Epidermal melanocyte (primary cell): ENCODE data around the gene LSM10.
A peak's percentile ranks its signal among the peaks of the same experiment; 100 is the strongest.

Experiments
- DNase-seq: peaks from one replicate; pipeline ENCODE4 v3.0.0; 2011; ENCODE audit warnings: low spot score; ENCODE audit not compliant: insufficient read length

LSM10 gene

DNA sequence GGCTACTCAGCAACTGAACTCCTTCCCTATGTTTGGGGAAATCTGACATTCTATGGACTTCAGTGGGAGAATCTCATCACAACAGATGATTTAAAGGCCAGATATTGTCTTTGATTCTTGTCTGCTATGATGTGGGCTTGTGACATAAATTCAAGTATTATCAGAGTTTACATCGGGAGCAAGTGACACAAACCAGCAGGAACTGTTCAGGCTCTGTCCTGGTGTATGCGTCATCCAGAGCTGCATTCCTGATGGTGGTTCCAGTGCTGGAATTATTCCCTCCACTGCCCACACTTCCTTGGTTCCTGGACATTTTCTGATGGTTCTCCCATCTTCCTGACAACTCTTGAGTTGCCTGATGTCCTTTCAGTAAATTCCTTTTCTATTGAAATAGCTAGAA is 10.8 kb upstream of the LSM10 start:
- DNase-seq: no peak

DNA sequence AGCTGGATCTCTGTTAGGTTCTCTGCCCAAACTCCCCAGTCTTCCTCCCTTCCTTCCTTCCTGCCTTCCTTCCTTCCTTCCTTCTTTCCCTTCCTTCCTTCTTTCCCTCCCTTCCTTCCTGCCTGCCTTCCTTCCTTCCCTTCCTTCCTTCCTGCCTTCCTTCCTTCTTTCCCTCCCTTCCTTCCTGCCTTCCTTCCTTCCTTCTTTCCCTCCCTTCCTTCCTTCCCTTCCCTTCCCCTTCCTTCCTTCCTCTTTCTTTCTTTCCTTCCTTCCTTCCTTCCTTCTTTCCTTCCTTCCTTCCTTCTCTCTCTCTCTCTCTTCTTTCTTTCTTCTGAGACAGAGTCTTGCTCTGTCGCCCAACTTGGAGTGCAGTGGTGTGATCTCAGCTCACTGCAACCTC is 8.7 kb upstream of the LSM10 start:
- DNase-seq: no peak

DNA sequence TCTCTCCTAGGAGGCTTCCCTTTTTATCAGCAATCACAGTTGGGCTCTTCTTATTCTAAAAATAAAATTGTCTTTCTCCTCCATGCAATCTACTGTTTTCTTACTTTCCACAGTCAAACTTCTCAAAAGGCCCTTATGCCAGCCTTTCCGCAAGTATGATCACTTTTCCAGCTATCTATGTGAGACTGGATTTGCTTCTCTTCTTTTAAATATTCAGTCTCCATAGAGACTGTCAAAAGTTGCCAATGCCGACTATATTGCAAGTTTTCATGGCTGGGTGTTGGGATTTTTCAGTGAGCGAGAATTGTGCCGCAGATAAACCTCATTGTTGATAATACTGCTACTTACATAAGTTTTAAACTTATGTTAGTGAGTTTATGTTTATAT is 4.8 kb upstream of the LSM10 start:
- no peak for DNase-seq

DNA sequence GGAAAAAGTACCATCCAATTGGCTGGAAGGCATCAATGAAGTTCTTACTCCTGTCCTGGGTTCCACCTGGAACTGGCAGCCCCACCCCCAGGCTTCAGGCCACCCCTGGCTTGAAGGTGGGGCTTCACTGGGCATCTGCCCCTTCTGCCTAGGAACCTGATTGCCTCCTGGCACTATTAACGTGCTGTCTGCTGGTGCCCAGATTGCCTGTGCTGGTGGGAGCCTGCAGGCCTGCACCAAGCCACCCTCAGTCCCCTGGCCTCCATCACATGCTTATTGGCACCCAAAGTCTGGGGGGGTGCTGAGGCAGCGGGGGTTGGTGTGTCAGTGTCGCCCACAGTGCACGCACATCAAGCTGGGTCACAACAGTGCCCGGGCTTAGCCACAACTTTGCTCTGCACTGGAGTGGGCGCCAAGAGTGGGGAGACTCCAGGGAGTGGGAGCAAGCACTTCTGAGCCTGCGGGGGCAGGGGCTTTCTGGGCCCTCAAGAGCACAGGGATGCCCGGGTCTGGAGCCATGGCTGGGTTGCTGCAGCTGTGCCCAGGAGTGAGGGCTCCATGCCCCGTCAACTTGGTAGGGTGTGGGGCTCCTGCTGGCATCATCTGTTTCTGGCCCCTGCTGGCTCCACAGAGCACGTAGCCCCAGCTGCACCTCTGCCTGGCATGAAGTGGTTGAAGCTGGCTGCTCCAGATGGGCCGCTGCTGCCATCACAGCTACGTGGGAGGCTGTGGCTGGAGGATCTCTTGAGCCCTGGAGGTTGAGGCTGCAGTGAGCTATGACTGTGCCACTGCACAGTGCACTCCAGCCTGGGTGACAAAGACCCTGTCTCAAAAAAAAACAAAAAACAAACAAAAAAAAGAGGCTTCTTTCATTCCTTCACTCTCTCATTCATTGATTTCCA is 4.1 kb upstream of the LSM10 start:
- no peak for DNase-seq

DNA sequence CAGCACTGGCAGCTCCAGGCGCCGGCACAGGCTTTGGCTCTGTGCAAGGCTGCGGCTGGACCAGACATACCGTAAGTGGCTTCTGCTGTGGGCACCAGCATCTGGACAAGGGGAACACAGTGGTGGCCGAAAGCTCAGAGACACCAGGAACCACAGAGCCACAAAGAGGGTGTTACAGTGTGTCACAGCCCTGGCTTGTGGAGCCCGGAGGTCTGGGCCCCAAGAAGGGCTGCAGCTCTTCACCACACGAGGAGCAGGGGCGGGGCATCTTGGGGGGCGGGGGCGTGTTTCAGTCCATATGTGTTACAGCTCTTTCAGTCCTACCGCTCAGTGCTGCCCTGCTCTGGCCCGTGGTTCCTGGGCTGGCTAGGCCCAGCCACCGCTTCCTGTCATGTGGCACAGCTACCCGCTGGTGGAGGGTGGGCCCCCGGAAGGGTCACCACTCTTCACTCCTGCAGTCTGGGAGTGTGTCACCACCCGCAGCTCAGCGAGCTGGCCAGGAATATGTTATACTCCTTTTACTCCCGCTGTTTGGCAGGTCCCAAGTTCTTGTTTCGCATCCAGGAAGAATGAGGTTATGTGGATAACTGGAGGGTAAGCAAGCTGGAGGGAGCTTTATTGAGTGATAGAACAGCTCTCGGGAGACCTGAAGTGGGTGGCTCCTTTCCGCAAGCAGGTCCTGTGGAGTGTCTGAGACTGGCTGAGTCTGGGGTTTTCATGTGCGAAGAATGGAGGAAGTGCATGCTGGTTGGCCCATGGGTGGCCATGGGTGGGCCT is 3.3 kb upstream of the LSM10 start:
- DNase-seq: peak; percentile 44

DNA sequence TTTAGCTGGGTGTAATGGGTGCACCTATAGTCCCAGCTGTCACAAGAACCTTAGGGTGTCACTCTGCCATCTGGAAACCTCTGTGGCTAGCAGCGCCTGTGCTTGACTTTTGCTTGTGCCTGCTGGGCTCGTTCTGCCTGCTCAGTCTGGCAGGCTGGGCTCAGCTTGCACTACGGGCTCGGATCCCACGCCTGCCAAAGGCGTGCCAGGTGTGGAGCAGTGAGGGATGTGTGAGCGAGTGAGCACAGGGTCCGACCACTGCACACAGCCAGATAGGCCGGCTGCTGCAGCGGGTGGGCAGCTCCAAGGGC is 2.8 kb upstream of the LSM10 start:
- DNase-seq: no peak

DNA sequence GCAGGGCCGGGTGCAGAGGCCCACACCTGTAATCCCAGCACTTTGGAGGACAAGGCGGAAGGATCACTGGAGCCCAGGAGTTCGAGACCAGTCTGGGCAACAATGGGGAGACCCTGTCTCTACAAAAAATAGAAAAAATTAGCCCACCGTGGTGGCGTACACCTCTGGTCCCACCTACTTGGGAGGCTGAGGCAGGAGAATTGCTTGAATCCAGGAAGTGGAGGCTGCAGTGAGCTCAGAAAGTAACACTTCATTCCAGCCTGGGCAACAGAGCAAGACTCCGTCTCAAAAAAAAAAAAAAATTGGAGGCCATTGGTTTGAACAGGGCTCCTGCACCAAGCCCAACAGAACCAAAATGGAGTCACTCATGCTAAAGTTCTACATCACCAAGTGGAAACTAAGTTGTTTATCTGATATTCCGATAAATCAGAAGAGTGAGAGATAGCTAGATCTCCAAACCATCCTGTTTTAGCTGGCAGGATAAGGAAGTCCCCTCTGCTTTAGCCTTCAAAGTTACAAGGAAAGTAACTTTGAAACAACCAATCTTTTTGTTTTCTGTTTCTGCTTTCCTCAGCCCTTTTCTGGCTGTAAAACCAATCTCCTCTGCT is 766 bp upstream of the LSM10 start:
- no peak for DNase-seq

DNA sequence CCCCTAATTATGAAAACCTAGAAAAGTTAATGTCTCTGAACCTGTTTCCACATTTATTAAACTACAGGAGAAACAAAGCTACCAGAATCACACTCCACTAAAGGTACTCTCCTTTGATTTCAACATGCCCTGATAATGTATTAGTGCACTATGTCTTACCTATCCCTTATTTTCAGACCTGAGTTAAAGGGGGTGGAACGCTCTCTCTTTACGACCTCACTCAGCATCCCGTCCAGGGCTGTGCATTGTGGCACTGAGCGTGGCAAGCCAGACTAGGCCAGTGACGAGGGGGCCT is 678 bp downstream of the LSM10 start:
- no peak for DNase-seq

DNA sequence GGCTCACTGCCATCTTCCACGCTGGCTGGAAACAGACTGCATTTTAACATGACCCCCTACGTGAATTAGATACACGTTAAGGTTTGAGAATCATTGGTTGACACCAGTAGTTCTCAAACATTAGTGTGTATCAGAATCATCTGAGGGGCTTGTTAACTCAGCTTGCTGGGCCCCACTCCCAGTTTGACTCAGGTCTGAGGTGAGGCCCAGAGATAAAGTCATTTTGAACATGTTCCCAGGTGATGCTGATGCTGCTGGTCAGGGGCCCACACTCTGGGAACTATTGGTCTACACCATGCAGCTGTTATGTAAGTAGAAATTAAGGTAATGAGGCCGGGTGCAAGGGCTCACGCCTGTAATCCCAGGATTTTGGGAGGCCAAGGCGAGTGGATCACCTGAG is 1.3 kb downstream of the LSM10 start:
- no peak for DNase-seq

DNA sequence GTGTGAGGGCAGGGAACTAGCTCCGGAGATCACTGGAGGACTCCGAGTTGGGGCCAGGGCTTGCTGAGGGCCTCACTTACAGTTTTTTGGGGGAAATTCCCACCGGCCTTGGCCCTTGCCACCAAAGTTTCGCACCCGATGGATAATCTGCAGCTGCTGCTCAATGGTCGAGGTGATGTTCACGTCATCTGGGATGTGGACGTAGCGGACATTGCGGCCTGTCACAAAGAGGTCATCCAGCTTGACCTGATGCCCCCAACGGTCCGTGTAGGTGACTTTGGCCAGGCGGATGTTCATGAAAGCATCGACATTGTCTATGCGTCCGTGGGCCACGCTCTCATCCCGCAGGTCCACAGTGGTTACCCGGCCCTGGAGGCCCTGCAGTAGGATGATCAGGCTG is 4.0 kb downstream of the LSM10 start:
- DNase-seq: no peak

DNA sequence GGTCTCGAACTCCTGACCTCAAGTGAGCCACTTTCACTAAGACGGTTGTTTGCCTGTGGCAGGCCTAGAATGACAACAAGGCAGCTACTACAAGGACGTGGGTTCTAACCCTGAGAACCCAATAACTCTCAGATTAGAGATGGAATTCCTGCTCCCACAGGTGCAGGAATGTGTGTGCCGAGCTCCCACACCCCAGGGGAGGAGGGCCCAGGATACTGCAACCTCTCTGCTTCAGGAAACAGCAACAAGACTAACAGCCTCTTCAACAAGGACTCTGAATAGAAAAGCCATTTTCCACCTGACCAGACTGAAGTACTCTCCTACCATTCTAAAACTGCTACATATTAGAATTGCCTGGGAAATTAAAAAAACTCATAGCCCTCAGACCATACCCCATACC is 4.9 kb downstream of the LSM10 start:
- no peak for DNase-seq

DNA sequence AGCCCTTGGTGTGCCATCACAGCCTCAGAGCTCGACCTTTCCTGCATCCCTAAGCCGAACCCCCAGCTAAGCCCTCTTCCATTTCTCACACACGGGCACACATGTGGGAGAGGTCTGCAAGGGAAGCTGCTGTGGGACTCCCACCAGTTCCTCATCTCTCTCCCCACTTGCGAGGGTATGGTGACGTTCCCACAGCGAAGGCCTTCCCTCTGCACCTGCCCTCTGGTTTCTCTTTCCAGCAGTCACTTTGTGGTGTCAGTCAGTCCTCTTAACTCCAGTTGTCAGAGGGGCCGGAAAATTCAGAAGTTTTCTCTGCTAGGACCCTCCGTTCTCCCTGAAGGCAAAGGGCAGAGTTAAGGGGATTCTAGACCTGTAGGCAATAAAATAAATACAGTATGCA is 6.4 kb downstream of the LSM10 start:
- DNase-seq: no peak

DNA sequence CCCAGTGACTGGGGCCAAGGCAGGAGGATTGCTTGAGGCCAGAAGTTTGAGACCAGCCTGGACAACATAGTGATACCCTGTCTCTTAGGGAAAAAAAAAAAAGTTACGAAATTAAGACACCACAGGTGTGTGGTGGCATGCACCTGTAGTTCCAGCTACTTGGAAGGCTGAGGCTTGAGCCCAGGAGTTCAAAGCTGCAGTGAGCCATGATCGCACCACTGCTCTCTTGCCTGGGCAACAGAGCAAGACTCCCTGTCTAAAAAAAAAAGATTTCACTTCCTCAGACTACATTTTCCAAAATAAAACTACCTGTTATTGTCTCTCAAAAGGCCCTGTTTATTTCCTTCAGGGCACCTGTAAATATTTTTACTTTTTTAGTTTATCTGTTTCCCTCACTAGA is 7.3 kb downstream of the LSM10 start:
- DNase-seq: no peak

DNA sequence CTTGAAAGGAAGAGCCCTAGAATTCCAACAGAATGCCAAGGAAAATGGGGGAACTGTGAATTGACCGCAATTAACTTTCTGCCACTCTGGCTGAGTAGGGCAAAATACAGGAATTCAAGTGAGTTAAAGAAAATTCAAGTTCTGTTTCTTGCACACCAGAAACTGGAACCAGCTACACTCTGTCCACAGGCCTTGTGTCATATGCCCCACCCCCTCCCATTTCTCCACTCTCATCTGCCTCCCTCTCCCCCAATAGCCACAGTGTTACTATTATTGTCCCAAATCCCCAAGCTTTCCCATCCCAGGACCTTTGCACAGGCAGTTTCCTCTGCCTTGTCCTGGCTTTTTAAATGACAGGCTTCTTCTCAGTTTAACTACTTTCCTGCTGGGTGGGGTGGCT is 7.7 kb downstream of the LSM10 start:
- DNase-seq: no peak

DNA sequence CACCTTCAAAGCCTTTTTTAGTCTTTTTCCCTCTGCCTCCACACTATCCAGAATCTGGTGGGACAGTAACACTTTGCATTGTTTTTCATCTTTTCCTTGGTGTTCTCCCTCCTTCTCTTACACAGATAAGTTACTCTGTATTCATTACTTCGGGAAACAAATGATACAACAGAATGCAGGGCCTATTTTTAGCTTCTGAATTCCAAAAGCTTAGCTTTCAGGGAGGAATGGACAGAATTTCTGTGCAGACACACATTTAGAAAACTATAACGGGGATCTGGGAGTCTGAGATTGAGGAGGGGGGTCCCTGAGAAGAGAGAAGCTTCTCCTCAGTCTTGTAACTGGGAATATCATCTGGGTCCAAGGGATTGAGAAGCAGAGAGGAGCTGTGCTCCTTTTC is 8.4 kb downstream of the LSM10 start:
- no peak for DNase-seq

DNA sequence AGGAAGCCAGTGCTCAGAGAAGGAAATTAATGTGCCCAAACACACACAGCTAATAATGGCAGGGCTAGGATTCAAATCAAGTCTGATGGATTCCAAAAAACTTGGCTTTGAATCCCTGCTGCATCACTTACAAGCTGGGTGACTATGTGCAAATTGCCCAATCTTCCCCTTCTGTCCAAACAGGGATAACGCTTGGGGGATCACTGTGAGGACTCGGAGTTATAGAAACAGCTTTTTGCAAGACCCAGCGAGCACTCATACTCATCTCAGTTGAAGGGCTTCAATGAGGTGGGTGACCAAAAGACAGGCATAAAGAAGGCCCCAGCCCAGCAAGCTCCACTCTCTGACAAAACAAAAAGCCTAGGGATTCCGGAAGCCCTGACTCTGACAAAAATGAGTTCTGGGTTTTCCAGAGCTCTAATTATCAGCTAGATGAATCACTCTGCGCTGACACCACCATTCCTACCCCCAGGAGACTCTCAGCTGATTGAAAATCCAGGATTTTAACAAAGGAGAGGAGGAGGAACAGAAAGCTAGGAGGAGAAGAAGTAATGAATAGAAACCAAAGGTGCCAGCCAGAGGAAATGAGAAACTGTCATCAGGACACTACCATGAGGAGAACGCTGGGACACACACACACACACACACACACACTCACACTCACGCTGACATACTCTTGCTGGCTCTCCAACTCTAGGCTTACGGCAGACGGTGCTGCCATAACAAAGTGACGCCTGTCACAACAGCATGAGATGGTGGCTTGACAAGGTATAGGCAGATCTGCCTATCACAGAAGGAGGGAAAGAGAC is 10.4 kb downstream of the LSM10 start:
- no peak for DNase-seq

DNA sequence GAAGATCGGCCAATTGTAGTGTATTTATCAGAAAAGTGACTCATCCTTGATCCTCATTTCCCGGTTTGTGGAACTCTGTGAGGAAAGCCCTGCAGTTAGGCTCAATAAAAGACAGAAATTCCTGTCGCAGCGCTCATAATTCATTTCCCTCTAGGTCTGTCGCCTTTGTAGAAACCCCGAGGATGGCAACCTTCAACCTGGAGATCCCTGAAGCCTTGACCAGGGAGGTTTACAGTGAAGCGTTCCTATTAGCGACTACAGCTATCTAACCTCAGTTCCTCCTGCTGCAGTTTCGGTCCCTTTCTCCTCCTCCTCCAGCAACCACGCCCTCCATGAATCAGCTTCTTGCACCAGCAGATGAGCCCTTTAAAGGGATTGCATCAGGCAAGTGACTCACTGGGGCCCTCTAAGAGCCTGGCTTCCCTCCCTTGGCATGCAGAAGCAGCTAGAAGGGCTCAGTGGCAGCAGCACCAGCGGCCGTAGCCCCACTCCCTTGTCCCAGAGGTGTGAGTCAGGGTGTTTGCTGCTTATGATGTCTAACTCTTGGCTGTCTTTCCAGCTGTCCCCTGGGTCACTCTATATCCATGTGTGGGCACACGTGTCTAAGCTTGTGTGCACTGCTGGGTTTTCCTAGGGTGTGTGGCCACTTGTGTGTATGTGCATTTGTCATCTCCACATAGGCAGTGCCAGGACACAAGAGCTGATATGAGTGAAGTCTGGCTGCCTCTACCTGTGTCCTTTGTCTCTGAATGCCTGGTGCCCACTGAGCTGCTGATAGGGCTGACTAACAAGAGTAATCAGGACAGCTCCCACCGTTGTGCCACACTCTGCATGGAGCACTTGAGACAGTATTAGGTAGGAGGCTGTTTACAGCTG is 11.2 kb downstream of the LSM10 start:
- peak; percentile 85 for DNase-seq

DNA sequence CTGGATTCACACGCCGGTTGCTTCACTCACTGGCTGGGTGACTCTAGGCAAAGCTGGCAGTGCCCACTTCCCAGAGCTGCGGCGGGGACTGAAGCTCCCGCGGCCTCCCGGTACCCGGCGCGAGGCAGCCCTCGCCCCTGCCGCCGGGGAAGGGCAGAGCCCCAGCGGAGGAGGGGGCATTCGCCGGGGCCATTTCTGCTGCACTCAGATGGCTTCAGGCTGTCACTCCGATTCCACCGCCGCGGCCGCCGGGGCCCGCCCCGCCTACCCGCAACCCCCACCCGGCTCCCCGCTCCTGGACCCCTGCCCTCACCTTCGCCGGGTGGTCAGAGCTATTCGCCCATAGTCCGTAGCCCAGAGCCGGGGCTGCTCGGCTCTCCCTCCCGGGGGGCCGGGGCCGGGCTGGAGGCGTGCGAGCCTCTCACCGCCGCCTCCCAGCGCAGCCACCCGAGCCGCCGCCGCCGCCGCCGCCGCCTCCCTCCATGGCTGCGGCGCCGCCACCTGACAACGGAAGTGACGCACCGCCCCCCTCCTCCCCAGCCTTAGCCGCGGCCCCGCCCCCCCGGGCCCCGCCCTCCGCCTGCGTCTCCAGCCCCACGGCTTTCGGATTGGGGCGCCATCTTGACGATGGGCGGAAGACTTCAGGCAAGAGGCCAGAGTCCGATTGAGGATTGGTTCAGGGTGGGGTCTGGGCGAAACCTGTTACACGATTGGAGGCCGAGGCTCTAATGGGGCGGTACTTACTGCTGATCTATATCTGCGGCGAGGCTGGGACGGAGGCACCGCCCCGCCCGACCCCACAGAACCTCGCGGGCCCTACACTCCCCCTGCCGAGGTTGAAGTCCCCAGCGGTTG is 12.1 kb downstream of the LSM10 start, which contains the start of gene STK40:
Gene STK40 (minus strand): TSS at position 515 of the 855 bp plus-strand sequence. CDS start 24,592 bp downstream, outside the sequence.
- peak; percentile 87 for DNase-seq

DNA sequence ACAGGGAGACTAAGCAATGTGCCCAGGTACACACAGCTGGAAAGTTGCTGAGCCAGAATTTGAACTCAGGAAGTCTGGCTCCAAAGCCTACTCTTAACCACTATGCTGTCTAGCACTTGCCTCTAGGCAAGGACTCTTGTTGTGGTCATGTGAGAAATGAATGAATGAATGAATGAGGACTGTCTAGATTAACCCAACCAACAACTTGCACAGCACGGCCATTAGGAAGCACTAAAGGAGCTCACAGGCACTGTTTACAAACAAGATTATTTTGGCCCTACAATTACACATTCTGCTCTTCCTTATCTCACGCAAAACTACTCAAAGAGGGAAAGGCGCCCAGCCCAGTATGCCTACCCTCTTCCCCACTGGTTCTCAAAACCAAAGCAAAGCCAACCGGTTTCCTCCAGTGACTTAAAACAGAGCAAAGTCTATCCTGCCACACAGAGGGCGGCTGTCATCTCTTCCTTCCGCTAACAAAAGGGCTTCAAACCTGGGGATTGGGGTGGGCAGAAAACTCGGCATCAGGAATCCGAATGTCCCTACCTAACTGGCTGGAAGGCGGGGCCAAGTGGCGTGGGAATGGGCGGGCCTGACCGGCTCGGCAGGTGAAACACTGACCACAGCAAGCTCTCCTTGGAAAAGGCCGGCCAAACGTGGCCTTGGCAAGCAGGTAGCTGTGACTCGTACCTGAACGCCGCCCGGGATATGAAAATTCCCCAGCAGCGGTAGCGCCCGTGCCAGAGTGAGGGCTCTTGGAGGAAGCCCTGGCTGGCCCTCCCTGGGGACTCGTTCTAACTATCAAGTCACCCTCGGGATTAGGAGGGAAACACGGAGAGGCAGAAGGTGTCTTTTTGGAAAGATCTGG is 12.9 kb downstream of the LSM10 start:
- no peak for DNase-seq
